ENCODE results near the gene IRF6. TPM values are rescaled to one million over a fixed set of nuclear protein-coding genes. Genes with fewer than 3 reads are reported as not detected.

The IRF6 gene
- total and polyA plus RNA-seq, 2 donors (not counting 1 experiment from before 2014, with no cell fraction given), result 0.18 to 1.1 TPM

DNA sequence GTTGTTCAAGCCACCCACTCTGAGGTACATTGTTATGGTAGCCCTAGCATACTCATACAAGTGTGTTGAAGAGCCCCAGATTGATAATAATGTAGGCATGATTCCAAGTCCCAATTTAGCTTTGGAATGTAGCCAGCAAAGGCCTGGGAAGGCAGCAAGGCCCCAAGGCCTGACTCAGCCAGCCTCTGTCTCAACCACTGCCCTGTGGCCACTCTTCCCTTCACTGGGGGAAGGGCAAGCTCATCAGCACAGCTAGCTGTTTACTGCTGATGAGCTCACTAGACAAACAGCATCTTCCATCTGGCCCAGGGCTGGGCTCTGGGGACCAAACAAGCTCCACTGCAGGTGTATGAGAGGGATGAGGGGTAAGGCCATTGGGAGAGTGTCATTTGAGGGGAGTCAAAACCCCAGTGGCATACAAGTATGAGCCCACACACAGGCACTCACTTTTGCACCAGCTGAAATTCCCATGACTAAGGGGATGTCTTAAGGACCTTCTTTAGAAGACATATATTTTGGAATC is 2.2 kb upstream of the IRF6 start:
- ATAC-seq (ENCODE audit: low read depth), result no peak
- Histone ChIP-seq H2AFZ (ENCODE audit: insufficient read depth, low read depth, low read length, poor library complexity, severe bottlenecking) (no peak overlapping the region), H3K27ac (ENCODE audit: low read length in 2 of 2) (no peak overlapping the region), H3K9ac (ENCODE audit: low read length) (no peak overlapping the region), H3K36me3 (replicated peaks in 1 of 2; ENCODE audit: control extremely low read depth in 1 of 2, control insufficient read depth in 1 of 2, extremely low read depth in 1 of 2, insufficient read depth in 2 of 2, low read length in 1 of 2) (no peaks in the 10 kb centered on the region), H3K4me3 (ENCODE audit: control extremely low read depth in 1 of 5, extremely low read depth in 1 of 5, insufficient read depth in 1 of 5, low read depth in 2 of 5, low read length in 4 of 5) (no peak overlapping the region), H3K4me1 (ENCODE audit: control insufficient read depth in 2 of 2, insufficient read depth in 2 of 2, low read length in 2 of 2) (peaks cover 10 to 13% of the 10 kb centered on the region in 2 donors), H3K79me2 (ENCODE audit: control insufficient read depth, insufficient read depth, low read length) (no peaks in the 10 kb centered on the region), H3K4me2 (replicated peaks; ENCODE audit: low read depth, low read length, poor library complexity, severe bottlenecking) (no peak overlapping the region), H3K9me3 (ENCODE audit: control extremely low read depth in 1 of 3, control insufficient read depth in 2 of 3, insufficient read depth in 1 of 3, low read length in 2 of 3) (peaks cover 0 to 8% (median 0%) of the 10 kb centered on the region in 3 donors), H3K27me3 (replicated peaks in 1 of 4; ENCODE audit: control extremely low read depth in 1 of 4, control insufficient read depth in 3 of 4, insufficient read depth in 4 of 4, low read length in 3 of 4) (peaks cover 0 to 14% (median 7%) of the 10 kb centered on the region in 4 experiments), H4K20me1 (ENCODE audit: control insufficient read depth, insufficient read depth, low read length, poor library complexity, severe bottlenecking) (no peaks in the 10 kb centered on the region)
- peaks cover 11% of the 10 kb centered on the region for H3K27me3 Mint-ChIP-seq
- CTCF ChIA-PET, result interaction anchor here (0.9 to 6.5 kb wide), 3 partner anchors 15 to 60 kb away, joined by 3 to 45 read pairs (median 4); partner anchors contain the start of gene UTP25
- peaks cover 11% of the 10 kb centered on the region for H3K4me1 Mint-ChIP-seq
- POLR2A ChIA-PET, result no interaction called here
- H3K27ac Mint-ChIP-seq, result no peak overlapping the region
- H3K9me3 Mint-ChIP-seq (ENCODE audit: insufficient read depth), result no peaks in the 10 kb centered on the region
- DNase-seq, result no peak
- no peak for TF ChIP-seq EZH2 (IDR thresholded peaks at IDR 0.05; ENCODE audit: borderline replicate concordance, insufficient read depth, low read depth, low read length, poor library complexity, severe bottlenecking)
- TF ChIP-seq, protein P1, sequence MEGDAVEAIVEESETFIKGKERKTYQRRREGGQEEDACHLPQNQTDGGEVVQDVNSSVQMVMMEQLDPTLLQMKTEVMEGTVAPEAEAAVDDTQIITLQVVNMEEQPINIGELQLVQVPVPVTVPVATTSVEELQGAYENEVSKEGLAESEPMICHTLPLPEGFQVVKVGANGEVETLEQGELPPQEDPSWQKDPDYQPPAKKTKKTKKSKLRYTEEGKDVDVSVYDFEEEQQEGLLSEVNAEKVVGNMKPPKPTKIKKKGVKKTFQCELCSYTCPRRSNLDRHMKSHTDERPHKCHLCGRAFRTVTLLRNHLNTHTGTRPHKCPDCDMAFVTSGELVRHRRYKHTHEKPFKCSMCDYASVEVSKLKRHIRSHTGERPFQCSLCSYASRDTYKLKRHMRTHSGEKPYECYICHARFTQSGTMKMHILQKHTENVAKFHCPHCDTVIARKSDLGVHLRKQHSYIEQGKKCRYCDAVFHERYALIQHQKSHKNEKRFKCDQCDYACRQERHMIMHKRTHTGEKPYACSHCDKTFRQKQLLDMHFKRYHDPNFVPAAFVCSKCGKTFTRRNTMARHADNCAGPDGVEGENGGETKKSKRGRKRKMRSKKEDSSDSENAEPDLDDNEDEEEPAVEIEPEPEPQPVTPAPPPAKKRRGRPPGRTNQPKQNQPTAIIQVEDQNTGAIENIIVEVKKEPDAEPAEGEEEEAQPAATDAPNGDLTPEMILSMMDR (IDR thresholded peaks at IDR 0.05), result no peak
- intact Hi-C loops (cut with micrococcal nuclease), result no loop called here
- no peak overlapping the region for H3K4me3 Mint-ChIP-seq

DNA sequence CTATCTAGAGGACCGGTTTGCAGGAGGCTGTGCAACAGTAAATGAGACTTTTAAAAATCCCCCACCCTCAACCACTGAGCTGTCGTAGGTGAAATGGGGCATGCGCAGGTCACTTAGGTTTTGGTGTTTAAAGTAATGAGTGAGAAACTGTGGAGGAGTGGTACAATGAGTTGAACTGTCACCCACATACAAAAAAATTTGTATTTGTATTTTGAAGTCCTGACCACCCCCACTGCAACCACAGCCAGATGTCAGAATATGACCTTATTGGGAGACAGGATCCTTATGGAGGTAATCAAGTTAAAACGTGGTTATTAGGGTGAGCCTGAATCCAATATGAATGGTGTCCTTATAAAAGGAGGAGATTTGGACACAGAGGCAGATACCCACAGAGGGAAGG is 1.6 kb upstream of the IRF6 start:
- no peaks in the 10 kb centered on the region for H3K36me3 ChIP-seq (replicated peaks in 1 of 2; ENCODE audit: control extremely low read depth in 1 of 2, control insufficient read depth in 1 of 2, extremely low read depth in 1 of 2, insufficient read depth in 2 of 2, low read length in 1 of 2)
- CTCF ChIA-PET, result interaction anchor here (0.9 to 6.5 kb wide), 2 partner anchors 16 to 59 kb away, joined by 3 to 45 read pairs; no protein-coding TSS in a partner anchor
- ATAC-seq (ENCODE audit: low read depth) (no peak), DNase-seq (no peak)
- Mint-ChIP-seq H3K4me3 (no peak overlapping the region), H3K4me1 (peaks cover 11% of the 10 kb centered on the region), H3K27ac (no peak overlapping the region), H3K27me3 (peaks cover 11% of the 10 kb centered on the region), H3K9me3 (ENCODE audit: insufficient read depth) (no peaks in the 10 kb centered on the region)
- H3K9ac ChIP-seq (ENCODE audit: low read length), result no peak overlapping the region
- H3K27me3 ChIP-seq (replicated peaks in 1 of 4; ENCODE audit: control extremely low read depth in 1 of 4, control insufficient read depth in 3 of 4, insufficient read depth in 4 of 4, low read length in 3 of 4), result peaks cover 0 to 14% (median 7%) of the 10 kb centered on the region in 4 experiments
- intact Hi-C loops (cut with micrococcal nuclease), result no loop called here
- no peak overlapping the region for H2AFZ ChIP-seq (ENCODE audit: insufficient read depth, low read depth, low read length, poor library complexity, severe bottlenecking)
- no CpG with 5 or more reads among the region's 4 CpGs for WGBS (ENCODE audit: insufficient coverage)
- TF ChIP-seq EZH2 (IDR thresholded peaks at IDR 0.05; ENCODE audit: borderline replicate concordance, insufficient read depth, low read depth, low read length, poor library complexity, severe bottlenecking), result no peak
- TF ChIP-seq, protein P1 (IDR thresholded peaks at IDR 0.05), result no peak
- POLR2A ChIA-PET, result no interaction called here
- H3K79me2 ChIP-seq (ENCODE audit: control insufficient read depth, insufficient read depth, low read length), result no peaks in the 10 kb centered on the region
- no peak overlapping the region for H3K4me3 ChIP-seq (ENCODE audit: control extremely low read depth in 1 of 5, extremely low read depth in 1 of 5, insufficient read depth in 1 of 5, low read depth in 2 of 5, low read length in 4 of 5)
- peaks cover 10 to 13% of the 10 kb centered on the region in 2 donors for H3K4me1 ChIP-seq (ENCODE audit: control insufficient read depth in 2 of 2, insufficient read depth in 2 of 2, low read length in 2 of 2)
- H3K4me2 ChIP-seq (replicated peaks; ENCODE audit: low read depth, low read length, poor library complexity, severe bottlenecking), result no peak overlapping the region
- no peaks in the 10 kb centered on the region for H4K20me1 ChIP-seq (ENCODE audit: control insufficient read depth, insufficient read depth, low read length, poor library complexity, severe bottlenecking)
- peaks cover 0 to 8% (median 0%) of the 10 kb centered on the region in 3 donors for H3K9me3 ChIP-seq (ENCODE audit: control extremely low read depth in 1 of 3, control insufficient read depth in 2 of 3, insufficient read depth in 1 of 3, low read length in 2 of 3)
- H3K27ac ChIP-seq (ENCODE audit: low read length in 2 of 2), result no peak overlapping the region

Data from B cell (primary cell).